LNCaP clone FGC (cell line): ENCODE measurements around the gene MT2A.
"Not testable (repeated sequence)": the region's sequence is repeated elsewhere in the genome, so short reads cannot be mapped to it uniquely, and the experiment has no call there.

Source experiments
- DNase-seq: peaks from one replicate; pipeline ENCODE4 v3.0.0-alpha.2; 2011; ENCODE audit warnings: low read depth
- H3K4me3 ChIP-seq: 2 replicates; pipeline ENCODE4 v1.5.1; 2011; ENCODE audit warnings: mild to moderate bottlenecking, low read depth, low read length, control low read depth
- TF ChIP-seq, protein P1 (sequence below): IDR thresholded peaks from 2 replicates; pipeline ENCODE4 v1.5.1; 2012; ENCODE audit warnings: mild to moderate bottlenecking; ENCODE audit not compliant: control insufficient read depth, insufficient read depth; ENCODE audit errors: extremely low read depth

MT2A gene

DNA sequence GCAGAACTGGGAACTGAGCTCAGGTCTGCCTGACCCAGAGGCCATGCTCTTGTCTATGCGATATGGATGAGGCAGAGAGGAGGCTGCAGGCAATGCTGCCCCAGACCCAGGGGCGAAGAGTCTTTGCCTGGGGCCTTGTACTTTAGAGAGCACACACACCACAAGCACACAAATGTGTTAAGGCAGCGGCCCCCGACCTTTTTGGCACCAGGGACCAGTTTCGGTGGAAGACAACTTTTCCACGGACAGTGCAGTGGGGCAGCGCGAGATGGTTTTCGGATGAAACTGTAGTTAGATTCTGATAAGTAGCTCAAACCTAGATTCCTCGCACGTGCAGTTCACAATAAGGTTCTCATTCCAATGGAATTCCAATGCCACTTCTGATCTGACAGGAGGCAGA is 36.9 kb upstream of the MT2A start:
- DNase-seq: no peak
- H3K4me3 ChIP-seq: no peak overlapping the region
- TF ChIP-seq, protein P1, sequence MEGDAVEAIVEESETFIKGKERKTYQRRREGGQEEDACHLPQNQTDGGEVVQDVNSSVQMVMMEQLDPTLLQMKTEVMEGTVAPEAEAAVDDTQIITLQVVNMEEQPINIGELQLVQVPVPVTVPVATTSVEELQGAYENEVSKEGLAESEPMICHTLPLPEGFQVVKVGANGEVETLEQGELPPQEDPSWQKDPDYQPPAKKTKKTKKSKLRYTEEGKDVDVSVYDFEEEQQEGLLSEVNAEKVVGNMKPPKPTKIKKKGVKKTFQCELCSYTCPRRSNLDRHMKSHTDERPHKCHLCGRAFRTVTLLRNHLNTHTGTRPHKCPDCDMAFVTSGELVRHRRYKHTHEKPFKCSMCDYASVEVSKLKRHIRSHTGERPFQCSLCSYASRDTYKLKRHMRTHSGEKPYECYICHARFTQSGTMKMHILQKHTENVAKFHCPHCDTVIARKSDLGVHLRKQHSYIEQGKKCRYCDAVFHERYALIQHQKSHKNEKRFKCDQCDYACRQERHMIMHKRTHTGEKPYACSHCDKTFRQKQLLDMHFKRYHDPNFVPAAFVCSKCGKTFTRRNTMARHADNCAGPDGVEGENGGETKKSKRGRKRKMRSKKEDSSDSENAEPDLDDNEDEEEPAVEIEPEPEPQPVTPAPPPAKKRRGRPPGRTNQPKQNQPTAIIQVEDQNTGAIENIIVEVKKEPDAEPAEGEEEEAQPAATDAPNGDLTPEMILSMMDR: no peak

DNA sequence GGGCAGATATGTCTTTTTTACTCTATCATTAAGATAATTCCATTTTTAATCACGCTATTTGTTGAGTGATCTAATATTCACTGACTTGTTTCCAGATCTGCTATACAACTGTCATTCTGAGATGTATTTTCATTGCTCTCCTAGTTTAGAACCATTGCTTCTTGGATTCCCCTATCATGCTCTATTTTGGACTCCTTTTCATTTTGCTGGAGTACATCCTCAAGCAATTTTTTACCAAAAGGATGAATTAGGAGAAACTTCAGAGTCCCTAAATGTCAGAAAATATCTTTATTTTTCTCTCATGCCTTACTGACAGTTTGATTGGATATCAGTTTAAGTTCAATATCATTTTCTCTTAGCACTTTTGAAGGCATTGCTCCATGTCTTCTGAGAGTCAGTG is 33.8 kb upstream of the MT2A start:
- TF ChIP-seq, protein P1: no peak
- no peak for DNase-seq
- no peak overlapping the region for H3K4me3 ChIP-seq

DNA sequence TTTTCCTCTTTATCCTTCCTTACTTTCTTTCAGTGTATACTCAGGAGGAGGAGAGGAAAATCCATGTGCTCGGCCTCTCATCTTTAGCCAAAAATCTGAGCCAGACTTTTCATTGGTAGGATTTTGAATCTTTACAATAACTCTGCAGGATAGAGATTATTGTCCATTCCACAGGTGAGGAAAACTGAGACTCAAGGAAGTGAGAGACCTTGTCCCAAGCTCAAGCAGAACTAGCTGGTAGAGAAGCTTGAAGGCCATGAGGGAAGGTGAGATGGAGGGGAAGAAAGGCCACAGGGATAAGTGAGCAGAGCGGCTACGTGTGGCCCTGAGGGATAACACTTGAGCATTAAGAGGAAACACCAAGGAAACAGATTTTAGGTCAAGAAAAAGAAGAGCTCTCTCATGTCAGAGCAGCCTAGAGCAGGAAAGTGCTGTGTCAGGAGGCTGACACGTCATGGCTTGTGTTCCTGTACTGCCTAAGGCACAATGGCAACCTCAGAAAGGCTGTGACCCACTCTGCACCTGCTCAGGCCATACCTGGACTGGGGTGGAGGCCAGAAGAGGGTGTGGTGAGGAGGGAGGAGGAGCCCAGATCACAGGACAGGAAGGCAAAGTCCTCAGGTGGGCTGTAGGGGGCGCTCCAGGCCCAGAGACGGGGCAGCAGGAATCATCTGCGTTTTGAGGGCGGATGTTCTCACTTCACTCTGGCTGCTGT is 31.6 kb upstream of the MT2A start:
- DNase-seq: peak; percentile 34
- H3K4me3 ChIP-seq: no peak overlapping the region
- TF ChIP-seq, protein P1: peak; percentile 62

DNA sequence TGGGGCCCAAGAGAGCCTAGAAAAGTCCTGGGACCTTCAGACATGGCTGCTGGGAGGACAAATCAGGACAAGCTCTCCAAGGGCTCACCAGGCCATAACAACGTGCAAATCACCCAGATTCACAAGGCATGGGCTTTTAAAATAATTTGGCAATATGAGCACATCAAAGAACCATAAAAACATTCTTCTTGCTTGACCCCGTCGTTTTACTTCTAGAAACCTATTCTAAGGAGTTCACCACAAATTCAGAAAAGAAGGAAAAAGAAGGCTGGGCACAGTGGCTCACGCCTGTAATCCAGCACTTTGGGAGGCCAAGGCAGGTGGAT is 31.1 kb upstream of the MT2A start:
- no peak for DNase-seq
- TF ChIP-seq, protein P1: no peak

DNA sequence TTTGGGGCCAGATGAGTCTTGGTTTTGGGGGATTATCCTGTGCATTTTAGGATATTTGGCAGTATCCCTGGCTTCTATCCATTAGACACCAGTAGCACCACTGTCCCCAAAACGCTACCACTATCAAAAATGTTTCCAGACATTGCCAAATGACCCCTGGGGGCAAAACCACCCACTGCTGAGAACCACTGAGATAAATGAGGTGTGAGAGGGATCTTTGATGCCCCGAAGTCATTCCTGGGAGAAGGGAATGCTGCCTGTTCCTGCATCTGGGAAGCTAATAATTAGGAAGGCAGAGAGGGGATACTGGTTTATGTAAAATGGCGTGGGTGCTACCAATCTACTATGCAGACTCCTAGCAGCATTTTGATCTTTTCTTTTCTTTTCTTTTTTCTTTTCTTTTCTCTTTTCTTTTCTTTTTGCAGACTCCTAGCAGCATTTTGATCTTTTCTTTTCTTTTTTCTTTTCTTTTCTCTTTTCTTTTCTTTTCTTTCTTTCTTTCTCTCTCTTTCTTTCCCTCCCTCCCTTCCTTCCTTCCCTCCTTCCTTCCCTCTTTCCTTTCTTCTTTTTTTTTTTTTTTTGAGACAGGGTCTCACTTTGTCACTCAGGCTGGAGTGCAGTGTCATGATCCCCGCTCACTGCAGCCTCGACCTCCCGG is 27.9 kb upstream of the MT2A start:
- no peak overlapping the region for H3K4me3 ChIP-seq
- DNase-seq: no peak
- TF ChIP-seq, protein P1: no peak

More for the DNA sequence above, 31.1 kb upstream of the MT2A start:
- H3K4me3 ChIP-seq: no peak overlapping the region

DNA sequence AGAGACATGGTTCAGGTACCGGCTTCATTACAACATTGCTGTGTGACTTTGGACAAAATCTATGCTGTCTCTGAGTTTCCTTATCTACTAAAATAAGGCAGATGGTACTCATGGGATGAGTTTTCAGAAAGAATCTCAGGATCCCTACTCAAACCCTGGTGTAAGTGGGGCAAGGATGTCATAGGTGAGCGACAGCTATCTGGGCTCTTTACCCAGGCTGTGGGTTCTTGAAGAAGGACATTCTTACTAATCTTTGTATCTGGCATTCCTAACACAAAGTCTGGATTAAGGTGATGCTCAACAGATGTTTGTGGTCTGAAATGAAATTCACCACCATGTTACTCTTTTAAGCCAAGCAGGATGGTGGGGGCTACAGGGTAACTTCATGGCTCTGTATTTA is 25.5 kb upstream of the MT2A start:
- not testable (repeated sequence) for H3K4me3 ChIP-seq

DNA sequence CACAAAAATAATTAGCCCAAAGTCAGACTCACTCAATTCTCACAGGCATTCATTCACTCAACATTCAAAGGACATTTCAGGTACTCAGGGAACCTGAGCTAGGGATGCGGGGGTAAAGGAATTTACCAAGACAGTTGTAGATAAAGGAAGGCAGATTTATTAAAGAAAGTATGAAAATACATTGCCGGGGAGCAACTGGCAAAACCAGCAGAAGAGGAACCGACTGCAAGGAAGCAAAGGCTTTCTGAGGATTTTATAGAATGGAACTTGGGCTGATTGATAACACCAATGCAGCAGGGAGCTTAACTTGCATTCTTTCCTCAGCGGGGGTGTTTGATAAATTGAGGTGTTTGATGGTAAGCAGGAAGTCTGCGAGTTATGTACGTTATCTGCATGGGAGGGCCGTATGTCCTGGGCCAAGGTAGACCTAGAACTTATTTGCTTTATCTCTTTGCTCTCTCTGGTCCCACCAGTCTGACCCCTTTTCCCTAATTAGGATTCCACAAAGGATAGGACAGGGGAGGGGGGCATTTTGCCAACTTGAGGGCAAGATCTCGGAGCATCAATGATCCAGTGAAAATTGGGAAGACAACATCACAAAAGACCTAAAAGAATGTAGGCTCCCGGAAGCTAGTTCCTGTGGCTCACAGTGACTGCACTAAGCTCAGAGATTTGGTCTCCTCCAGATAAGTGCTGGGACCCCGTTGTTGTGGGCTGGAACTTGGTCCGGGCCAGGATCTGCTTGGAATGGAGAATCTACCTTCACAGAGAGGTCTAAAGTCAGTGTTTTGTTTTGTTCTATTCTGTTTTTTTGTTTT is 24.8 kb upstream of the MT2A start:
- H3K4me3 ChIP-seq: no peak overlapping the region
- TF ChIP-seq, protein P1: no peak
- no peak for DNase-seq

More for the DNA sequence above, 25.5 kb upstream of the MT2A start:
- not testable (repeated sequence) for DNase-seq
